Measurements from ENCODE around the gene FNDC10. TPM values are rescaled to one million over a fixed set of nuclear protein-coding genes. Genes with fewer than 3 reads are reported as not detected.

The FNDC10 gene
- total and polyA plus RNA-seq, 9 of the 15 experiments (the other 6 are each of a cell fraction or from before 2014, with no cell fraction given): 0.08 to 6.3 (median 1.6) TPM

DNA sequence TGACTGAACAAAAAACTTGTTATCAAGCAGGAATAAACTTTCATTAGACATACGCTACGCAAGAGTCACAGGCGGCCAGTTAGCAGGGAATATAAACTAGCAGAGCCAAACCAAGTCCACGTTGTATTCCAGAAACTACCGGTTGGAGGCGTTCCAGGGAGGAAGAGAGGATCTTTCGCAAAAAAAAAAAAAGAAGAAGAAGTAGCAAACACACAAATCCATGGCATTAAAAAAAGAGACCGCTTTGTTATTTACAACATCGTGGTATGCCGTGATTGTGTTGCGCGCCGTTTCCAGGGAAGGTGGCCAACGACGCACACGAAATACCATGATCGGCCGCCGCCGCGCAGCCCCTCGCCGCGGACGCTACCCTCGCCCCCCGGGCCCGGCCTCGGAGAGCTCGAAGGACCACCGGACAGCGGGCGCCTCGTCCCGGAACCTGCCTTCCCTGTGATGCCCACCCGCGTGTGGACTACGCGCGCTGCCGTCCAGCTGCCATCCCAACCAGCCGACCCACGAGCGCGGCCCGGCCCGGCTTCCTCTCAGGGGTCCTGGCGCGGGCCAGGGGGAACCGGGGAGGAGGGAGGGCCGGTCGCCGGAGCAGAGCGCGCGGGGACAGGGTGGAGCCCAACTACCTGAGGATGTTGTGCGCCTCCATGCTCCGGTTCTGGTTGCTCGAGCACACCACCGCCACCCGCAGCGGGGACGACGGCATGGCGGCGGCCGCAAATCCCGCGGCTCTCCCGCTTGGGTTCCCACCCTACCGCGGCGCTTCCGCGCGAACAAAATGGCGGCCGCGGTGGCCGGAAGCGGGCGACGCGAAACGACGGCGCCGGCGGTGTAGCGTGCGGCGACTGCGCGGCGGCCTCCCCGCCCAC, 25.9 kb downstream of the FNDC10 start (continued):
- TF ChIP-seq JUN (IDR thresholded peaks at IDR 0.05; ENCODE audit: borderline replicate concordance, low read depth, low read length): no peak
- TF ChIP-seq JUN (CRISPR knock-in tag; IDR thresholded peaks at IDR 0.05; ENCODE audit: borderline replicate concordance): peak; percentile 62; the same call in 1 of the 2 replicates
- TF ChIP-seq SPI1 (IDR thresholded peaks at IDR 0.05; ENCODE audit: borderline replicate concordance, low read depth, low read length): no peak
- TF ChIP-seq TSC22D4 (tag; IDR thresholded peaks at IDR 0.05): no peak
- no peak for TF ChIP-seq TCF7L2 (IDR thresholded peaks at IDR 0.05; ENCODE audit: low read depth, low read length)
- no peak for TF ChIP-seq PML (IDR thresholded peaks at IDR 0.05; ENCODE audit: low read length)
- TF ChIP-seq CHD1 (IDR thresholded peaks at IDR 0.05; ENCODE audit: low read length): peak; percentile 99
- TF ChIP-seq, protein P1, sequence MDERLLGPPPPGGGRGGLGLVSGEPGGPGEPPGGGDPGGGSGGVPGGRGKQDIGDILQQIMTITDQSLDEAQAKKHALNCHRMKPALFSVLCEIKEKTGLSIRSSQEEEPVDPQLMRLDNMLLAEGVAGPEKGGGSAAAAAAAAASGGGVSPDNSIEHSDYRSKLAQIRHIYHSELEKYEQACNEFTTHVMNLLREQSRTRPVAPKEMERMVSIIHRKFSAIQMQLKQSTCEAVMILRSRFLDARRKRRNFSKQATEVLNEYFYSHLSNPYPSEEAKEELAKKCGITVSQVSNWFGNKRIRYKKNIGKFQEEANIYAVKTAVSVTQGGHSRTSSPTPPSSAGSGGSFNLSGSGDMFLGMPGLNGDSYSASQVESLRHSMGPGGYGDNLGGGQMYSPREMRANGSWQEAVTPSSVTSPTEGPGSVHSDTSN (CRISPR knock-in tag; IDR thresholded peaks at IDR 0.05; ENCODE audit: low read depth): no peak
- TF ChIP-seq, protein P1 (tag; conservative IDR thresholded peaks at IDR 0.05; ENCODE audit: low read depth): no peak
- TF ChIP-seq POLR2H (tag; IDR thresholded peaks at IDR 0.05; ENCODE audit: low read depth): 0 out of 2 replicates have a peak, but pooled peaks have one; percentile 31
- no peak for TF ChIP-seq HSF4 (CRISPR knock-in tag; IDR thresholded peaks at IDR 0.05; ENCODE audit: borderline replicate concordance)
- TF ChIP-seq, protein P2, sequence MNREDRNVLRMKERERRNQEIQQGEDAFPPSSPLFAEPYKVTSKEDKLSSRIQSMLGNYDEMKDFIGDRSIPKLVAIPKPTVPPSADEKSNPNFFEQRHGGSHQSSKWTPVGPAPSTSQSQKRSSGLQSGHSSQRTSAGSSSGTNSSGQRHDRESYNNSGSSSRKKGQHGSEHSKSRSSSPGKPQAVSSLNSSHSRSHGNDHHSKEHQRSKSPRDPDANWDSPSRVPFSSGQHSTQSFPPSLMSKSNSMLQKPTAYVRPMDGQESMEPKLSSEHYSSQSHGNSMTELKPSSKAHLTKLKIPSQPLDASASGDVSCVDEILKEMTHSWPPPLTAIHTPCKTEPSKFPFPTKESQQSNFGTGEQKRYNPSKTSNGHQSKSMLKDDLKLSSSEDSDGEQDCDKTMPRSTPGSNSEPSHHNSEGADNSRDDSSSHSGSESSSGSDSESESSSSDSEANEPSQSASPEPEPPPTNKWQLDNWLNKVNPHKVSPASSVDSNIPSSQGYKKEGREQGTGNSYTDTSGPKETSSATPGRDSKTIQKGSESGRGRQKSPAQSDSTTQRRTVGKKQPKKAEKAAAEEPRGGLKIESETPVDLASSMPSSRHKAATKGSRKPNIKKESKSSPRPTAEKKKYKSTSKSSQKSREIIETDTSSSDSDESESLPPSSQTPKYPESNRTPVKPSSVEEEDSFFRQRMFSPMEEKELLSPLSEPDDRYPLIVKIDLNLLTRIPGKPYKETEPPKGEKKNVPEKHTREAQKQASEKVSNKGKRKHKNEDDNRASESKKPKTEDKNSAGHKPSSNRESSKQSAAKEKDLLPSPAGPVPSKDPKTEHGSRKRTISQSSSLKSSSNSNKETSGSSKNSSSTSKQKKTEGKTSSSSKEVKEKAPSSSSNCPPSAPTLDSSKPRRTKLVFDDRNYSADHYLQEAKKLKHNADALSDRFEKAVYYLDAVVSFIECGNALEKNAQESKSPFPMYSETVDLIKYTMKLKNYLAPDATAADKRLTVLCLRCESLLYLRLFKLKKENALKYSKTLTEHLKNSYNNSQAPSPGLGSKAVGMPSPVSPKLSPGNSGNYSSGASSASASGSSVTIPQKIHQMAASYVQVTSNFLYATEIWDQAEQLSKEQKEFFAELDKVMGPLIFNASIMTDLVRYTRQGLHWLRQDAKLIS (CRISPR knock-in tag; IDR thresholded peaks at IDR 0.05): peak; percentile 49; the same call in 1 of the 2 replicates
- TF ChIP-seq SMARCA5 (IDR thresholded peaks at IDR 0.05): no peak
- TF ChIP-seq ESRRB (CRISPR knock-in tag; IDR thresholded peaks at IDR 0.05; ENCODE audit: borderline replicate concordance): no peak
- TF ChIP-seq, protein P3, sequence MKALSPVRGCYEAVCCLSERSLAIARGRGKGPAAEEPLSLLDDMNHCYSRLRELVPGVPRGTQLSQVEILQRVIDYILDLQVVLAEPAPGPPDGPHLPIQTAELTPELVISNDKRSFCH (CRISPR knock-in tag; IDR thresholded peaks at IDR 0.05): no peak
- TF ChIP-seq, protein P3 (tag; IDR thresholded peaks at IDR 0.05): no peak

Measured in K562 (cell line).